ENCODE data around the gene C5AR1. TPM values are rescaled to one million over a fixed set of nuclear protein-coding genes. Genes with fewer than 3 reads are reported as not detected.

The C5AR1 gene
- total RNA-seq, 4 donors from 2014 or later = 8.5 to 90.8 (median 22.0) TPM

DNA sequence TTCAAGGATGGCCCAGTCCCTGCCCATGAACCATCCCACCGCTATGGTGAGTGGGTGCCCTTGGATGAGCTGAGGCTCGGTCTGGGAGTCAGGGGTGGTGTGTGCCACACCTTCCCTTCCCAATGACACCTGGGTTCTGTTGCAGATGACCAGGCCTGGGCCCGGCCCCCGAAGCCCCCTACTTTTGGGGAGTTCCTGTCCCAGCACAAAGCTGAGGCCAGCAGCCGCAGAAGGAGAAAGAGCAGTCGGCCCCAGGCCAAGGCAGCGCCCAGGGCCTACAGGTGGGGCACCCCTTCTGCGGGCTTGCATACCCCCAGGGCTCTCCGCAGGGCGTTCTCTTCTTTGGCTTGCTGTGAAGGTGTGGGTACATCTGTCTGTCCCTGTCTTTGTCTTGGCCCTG lies 39.3 kb upstream of the C5AR1 start:
- TF ChIP-seq, protein P1, sequence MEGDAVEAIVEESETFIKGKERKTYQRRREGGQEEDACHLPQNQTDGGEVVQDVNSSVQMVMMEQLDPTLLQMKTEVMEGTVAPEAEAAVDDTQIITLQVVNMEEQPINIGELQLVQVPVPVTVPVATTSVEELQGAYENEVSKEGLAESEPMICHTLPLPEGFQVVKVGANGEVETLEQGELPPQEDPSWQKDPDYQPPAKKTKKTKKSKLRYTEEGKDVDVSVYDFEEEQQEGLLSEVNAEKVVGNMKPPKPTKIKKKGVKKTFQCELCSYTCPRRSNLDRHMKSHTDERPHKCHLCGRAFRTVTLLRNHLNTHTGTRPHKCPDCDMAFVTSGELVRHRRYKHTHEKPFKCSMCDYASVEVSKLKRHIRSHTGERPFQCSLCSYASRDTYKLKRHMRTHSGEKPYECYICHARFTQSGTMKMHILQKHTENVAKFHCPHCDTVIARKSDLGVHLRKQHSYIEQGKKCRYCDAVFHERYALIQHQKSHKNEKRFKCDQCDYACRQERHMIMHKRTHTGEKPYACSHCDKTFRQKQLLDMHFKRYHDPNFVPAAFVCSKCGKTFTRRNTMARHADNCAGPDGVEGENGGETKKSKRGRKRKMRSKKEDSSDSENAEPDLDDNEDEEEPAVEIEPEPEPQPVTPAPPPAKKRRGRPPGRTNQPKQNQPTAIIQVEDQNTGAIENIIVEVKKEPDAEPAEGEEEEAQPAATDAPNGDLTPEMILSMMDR (IDR thresholded peaks at IDR 0.05; ENCODE audit: low read depth) = no peak

DNA sequence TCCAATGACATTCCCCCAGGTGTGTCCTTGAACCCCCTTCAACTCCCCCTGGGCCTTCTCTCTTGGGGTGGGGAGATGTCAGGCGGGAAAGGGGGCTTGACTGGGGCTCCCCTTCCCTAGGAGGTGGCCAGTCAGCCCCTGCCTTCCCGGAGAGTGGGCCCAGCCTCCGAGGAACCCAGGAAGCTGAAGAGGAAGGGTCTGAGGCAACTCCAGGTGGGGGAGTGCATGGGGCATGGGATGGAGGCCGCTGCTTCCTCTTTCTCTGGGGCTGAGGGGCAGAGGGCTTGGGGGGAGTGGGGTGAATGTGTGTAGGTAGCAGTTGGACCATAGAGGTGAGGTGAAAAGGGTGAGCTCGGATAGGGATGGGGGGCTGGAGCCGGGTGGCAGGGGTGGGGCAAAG lies 37.7 kb upstream of the C5AR1 start:
- TF ChIP-seq, protein P1 (IDR thresholded peaks at IDR 0.05; ENCODE audit: low read depth) = no peak

DNA sequence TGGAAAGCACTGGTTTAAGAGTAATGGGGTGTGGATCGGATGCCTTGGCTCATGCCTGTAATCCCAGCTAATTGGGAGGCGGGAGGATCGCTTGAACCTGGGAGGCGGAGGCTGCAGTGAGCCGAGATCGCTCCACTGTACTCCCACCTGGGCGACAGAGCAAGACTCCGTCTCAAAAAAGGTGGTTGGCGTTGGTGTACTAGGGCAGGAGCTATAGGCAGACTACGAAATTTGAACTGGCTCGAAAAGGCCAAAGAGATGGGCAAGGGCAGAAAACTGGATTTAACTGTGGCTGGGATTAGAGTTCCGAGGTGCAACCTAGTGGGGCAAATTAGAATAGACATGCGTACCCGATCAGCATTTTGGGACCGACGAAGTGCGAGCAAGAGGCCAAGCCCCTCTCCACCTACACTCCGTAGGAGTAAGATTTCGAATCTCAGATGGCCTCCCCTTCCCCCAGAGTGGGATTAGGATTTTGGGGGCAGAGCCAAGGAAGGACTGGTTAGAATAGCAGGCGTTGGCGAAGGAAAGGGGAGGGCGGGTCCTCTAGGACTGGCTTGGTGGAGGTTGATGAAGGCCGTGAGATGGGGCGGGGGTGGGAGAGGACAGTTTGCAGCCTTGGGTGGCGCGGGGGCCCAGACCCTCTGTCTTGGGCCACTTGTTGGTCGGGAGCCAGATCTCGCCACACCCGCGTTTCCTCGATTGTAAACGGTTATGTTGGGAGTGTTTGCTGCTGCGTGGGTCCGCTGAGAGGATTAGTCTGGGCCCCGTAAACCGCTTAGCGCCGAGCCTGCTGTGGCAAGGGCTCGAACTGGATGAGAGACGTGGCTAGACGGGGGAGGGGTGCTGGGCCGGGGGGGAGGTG lies 37.0 kb upstream of the C5AR1 start:
- TF ChIP-seq, protein P1 (IDR thresholded peaks at IDR 0.05; ENCODE audit: low read depth) = no peak

DNA sequence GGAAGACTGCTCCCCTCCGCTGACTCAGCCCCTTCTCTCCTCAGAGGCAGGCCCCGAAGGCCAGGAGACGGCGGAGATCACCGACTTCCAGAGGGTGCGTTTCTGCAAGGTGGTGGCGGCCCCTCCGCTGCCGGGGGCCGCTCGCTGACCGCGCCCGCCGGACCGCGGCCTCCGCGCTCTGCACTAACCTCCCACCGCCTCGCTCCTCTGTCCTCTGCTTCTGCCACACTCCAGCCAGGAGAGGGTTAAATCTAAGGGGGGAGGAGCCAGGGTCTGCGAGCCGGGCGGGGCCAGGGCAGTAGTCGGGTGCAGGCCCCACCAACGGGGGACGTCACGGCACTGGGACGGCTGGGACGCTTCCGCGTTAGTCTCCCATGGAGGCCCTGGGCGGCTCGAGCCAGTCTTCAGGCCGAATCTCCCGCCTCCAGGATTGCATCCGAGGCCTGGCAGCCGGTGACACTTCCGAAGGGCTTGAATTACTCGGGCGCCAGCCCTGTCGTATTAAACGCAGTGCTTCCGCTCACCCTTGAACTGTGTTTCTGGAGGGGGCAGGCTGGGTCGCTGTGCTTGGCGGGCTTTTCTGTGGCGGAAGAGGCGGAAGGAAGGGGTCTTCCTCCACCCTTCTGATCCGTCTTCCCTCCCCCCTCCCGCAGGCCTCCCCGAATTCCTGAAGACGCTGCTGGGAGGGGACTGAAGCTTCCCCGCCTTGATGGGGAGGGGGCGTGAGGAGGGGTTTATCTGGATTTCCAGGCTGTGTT lies 36.2 kb upstream of the C5AR1 start:
- TF ChIP-seq, protein P1 (IDR thresholded peaks at IDR 0.05; ENCODE audit: low read depth) = no peak

DNA sequence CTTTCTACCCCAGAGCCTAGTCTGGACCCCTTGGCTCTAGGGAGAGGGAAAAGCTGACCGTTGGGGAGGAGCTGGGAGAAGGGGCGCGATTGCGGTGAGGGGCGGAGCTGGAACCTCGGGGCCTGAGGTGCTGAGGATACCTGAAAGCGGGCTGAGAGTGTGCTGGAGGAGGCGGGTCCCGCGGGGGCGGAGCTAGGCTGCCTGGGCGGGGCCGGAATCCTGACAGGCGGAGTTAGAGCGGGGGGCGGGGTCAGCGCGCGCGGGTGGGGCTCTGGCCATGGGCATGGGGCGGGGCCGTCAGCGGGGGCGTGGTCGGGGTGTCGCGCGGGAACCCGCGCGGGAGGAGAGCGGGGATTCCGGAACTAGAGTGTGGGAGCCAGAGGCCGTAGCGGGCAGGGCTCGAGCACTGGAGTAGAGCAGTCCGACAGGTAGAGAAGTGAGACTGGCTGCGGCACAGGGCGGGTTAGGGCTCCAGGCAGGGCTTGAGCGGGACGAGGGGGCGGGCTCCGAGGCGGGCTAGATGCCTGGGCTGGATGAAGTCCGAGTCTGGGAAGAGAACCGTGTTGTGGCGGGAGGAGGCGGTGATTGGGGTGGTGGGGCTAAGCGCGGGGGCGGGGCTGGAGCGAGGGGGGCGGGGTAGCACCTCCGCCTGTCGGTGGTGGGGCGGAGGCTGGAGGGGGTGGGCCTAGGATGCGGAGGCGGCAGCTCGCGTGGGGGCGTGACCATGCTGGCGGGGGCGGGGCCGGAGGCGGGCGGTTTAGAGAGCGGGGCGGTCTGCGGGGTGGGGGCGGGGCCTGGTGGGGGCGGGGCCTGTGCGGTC lies 35.4 kb upstream of the C5AR1 start, which contains the start of gene INAFM1:
TSS of gene INAFM1 (plus strand) at position 815 of the 820 bp plus-strand sequence. CDS start 35 bp downstream, outside the sequence.
- TF ChIP-seq, protein P1 (IDR thresholded peaks at IDR 0.05; ENCODE audit: low read depth) = no peak

DNA sequence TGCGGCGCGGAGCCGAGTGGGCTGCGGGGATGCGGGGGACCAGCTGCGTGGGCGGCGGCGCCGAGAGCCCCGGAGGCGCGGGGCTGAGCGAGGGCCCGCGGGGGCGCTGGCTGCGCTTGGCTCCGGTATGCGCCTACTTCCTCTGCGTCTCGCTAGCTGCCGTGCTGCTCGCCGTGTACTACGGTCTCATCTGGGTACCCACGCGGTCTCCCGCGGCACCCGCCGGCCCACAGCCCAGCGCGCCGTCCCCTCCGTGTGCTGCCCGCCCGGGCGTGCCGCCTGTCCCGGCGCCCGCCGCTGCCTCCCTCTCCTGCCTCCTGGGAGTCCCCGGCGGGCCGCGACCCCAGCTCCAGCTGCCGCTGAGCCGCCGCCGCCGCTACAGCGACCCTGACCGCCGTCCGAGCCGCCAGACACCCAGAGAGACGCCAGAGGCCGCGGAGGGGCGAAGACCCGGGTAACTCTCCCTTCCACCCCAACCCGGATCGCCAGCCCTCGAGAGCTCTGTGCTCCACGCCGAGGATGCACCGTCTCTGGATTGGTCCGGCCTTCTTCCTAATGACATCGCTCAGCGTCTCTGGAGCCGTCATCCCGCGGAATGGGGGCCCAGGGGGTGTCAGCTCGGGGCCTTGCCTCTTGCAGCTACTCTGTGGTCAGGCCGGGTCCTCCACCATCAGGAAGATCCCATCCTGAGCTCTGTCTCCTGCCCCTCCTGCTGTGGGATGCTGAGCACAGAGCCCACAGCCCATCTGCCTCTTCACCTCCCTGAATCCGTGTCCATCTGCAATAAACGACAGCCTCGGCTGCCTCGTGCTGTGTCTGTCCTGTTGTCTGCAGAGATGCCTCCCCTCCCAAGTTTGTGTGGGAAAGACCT lies 34.5 kb upstream of the C5AR1 start:
- TF ChIP-seq, protein P1 (IDR thresholded peaks at IDR 0.05; ENCODE audit: low read depth) = no peak

All from subcutaneous adipose tissue (tissue), 4 donors.